GM21717 (cell line): ENCODE measurements around the gene GPNMB.

Source experiments
- ATAC-seq: cut with Tn5 transposase; IDR thresholded peaks from one replicate; pipeline ENCODE4 v1.9.1; 2021; ENCODE audit warnings: mild to moderate bottlenecking, moderate library complexity; ENCODE audit not compliant: unreplicated experiment

The GPNMB gene

DNA sequence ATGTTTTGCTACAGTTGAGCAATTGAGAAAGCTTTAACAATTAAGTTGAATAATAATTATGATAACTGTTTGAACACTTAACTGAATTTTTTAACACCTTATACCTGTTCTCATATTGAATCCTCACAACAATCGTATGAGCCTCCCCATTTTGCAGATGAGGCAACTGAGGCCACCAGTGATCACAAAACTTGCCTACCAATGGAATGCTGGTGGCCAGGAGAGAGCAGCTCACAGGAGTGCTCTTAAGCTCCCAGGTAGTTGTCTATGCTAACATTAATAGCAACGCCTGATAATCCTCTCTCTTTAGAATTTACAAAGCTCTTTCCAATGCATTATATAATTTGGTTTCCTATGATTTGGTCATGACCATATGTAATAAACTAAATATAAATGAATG lies 21.6 kb downstream of the GPNMB start:
- ATAC-seq = no peak

DNA sequence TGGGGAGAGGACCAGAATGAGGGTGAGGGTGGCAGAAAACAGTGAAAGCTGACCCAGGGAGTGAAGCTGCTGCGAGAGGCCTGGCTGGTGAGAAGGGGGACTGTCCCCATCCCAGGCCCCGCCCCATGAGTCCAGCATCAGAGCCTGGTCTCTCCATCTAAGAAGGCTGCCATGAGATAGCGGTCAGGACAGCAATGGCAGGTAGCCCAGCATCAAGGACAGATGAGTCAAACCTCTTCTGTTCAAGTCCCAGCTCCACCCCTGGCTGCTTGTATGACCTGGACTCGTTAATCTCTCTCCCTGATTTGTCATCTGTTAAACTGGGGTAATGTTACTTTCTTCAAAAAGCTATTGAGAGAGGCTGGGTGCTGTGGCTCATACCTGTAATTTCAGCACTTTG lies 22.2 kb downstream of the GPNMB start:
- ATAC-seq = no peak

DNA sequence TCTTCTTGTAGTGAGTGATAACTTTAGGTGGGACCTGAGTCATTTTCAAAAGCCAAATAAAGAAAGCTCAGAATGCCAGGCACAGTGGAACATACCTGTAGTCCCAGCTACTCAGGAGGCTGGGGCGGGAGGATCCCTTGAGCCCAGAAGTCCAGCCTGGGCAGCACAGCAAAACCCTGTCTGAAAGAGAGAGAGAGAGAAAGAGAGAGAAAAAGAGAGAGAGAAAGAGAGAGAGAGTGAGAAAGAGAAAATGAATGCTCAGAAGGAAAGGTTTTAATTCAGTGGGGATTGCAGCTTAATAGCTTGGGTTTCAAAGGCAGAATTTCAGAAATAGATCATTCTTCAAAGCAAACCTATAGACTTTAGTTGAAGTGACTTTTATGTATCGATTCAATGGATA lies 25.7 kb downstream of the GPNMB start:
- ATAC-seq = no peak

DNA sequence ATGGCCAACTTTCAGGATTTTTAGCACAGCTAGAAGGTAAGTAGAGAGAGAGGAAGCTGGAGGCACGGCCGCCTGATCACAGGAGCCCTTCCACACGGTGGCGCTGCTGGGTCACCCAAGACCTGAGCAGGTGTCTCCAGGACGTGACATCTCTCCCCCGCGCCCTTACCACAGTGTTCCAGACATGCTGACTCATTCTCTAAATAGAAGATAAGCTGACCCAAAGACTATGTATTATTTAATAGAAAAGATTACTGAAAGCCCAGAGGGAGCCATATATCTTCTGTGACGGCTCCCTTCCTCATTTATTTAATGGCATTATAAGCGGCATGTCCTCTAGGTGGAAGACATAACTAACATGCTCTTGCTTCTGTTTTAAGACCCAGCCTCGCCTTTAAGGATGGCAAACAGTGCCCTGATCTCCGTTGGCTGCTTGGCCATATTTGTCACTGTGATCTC lies 26.6 kb downstream of the GPNMB start:
- ATAC-seq = peak; percentile 97

DNA sequence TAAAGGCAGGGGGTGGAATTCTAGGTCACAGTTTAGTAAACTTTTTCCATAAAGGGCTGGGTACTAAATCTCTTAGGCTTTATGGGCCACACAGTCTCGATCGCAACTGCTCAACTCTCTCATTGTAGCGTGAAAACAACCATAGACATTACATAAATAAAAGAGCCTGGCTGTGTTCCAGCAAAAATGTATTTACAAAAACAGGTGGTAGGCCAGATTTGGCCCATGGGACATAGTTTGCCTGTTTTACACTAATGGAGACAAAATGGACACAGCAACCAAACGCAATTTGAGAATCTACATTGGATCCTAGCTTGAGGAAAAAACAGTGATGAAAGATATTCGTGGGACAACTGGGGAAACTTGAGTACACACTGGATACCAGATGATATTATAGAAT lies 29.3 kb downstream of the GPNMB start:
- no peak for ATAC-seq

DNA sequence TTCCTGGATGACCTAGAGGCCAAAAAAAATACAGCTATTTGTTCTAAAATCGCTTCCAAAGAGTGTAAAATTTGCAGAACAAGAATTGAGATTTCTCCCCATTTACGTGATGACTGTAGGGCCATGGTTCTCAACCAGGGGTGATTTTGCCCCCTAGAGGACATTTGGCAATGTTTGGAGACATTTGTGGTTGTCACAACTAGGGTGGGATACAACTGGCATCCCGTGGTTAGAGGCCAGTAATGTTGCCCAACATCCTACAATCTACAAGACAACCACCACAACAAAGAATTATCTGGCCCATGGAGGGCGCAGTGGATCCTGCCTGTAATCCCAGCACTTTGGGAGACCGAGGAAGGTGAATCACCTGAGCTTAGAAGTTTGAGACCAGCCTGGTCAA lies 29.8 kb downstream of the GPNMB start:
- no peak for ATAC-seq

DNA sequence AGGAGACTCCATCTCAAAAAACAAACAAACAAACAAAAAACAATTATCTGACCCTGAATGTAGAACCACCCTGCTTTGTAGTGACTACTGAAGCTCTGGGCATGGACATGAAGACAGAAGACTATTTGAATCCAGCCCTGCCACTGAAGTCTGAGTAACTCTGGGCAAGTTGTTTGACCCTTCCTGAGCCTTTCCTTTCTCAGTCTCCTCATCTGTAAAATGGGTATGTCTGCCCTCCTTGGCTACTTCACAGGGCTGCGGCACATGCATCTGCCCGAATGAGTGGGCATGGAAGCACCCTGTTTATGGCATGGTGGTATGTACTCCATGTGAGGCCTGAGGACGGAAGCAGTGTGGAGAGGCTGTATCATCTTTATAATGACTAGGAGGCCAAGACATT lies 30.4 kb downstream of the GPNMB start:
- no peak for ATAC-seq

DNA sequence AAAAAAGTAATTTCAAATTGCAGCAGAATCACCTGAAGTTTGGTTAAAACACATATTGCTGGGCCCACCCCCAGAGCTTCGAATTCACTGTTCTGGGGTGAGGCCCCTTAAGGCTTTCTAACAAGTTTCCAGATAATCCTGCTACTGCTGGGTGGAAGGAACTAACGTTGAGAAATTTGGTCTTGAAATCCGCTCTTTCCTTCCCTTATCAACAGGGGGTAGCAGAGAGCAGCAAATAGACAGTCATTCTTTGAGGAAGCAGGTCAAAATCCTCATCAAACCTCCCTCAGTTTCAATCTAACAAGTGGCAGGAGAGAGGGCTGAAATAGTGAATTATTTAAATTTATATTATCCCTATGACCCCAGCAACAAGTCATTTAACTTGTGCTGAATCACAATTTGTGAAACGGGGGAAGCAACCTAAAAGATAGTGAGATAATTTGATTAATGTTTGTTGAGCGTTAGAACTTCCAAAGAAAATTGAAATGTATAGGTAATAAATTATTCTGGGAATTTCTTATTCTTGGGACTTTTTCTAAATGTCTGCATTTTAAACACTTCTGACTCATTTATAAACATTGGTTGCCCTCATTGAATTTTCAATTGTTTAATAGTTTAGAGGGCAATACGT lies 30.9 kb downstream of the GPNMB start:
- ATAC-seq = no peak

DNA sequence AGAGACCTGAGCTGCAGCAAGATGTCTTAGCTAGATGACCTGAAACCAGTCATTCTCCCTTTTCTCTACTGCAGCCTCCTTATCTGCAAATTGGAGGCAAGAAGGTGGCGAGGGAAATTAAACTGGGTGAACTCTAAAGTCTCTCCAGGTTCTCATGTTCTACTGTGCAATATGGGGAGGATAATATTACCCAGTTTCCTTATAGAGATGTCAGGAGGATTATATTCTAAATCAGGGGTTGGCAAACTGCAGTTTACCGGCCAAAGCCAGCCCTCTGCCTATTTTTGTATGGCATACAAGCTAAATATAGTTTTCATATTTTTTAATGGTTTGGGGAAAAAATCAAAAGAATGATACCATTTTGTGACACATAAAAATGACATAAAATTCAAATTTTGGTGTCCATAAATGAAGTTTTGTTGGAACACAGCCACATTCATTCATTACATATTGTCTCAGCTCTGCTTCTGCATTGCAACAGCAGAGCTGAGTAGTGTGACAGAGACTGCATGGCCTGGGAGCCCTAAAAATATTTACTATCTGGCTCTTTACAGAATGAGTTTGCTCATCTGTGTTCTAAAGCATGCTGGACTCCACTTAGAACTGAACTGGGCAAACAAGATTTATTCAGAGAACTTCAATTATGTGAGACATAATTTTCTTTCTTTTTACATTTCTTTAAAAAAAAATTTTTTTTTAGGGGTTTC lies 33.4 kb downstream of the GPNMB start:
- no peak for ATAC-seq

DNA sequence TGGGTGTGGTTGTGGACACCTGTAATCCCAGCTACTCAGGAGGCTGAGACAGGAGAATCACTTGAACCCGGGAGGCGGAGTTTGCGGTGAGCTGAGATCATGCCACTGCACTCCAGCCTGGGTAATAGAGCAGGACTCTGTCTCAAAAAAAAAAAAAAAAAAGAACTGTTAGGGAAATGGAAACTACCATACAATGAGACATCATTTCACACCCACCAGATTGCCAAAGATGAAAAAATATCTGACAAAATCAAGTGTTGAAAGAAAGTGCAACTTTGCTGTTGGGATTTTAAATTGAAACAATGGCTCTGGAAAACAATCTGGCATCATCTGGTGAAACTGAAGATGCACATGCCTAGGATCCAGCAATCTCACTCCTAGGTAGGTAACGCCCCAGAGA lies 36.5 kb downstream of the GPNMB start:
- ATAC-seq = no peak

DNA sequence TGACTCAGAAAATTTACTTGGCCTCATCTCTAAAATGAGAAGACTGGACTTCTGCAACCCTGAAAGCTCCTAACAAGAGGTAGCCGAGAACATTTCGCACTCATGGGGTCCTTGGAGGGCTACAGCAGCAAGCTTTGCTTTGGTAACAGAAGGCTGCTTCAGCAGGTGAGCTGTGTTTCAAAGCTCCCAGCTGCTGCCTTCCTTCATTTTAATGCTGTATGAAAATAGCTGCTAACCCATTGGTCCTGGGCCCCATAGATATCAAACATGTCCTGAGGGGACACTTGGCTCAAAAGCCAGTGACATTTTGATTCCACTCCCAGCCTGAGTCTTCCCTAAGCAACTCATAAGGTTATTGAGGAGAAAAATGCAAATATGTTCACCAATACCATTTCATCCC lies 38.3 kb downstream of the GPNMB start:
- no peak for ATAC-seq

DNA sequence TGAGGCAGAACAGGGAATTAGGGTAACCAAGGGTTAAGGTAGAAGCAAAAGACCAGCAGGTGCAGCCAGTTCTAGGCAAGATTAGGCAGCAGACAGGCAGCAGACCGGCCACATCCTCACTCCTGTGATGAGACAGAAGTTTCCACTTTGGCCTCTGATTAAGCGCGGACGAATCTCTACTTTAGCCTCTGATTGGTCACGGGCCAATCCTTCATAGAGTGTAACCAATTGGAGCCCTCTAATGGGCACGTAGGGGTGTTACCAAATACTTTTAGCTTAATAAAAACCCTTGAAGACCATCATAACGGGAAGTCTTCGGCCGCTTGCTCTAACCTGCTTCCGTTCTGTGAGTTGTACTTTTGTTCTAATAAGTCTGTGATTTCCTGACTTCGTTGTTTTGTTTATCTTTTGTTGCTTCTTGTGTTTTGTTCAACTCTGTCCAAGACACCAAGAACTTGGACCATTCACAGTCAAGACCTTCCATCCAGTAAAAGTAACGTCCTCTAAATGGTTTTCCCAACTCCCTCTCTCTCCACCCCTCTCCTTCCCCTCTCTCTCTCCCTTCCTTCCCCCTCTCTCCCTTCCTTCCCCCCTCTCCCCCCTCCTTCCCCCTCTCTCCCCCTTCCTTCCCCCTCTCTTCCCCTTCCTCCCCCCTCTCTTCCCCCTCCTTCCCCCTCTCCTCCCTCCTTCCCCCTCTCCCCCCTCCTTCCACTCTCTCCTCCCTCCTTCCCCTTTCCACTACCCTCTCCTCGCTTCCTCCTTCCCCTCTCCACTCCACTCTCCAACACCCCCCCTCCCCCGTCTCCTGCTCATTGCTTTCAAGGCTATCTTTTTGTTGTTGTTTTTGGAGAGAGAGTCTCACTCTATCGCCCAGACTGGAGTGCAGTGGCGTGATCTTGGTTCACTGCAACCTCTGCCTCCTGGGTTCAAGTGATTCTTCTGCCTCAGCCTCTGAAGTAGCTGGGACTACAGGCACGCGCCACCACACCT lies 39.4 kb downstream of the GPNMB start:
- ATAC-seq = no peak

DNA sequence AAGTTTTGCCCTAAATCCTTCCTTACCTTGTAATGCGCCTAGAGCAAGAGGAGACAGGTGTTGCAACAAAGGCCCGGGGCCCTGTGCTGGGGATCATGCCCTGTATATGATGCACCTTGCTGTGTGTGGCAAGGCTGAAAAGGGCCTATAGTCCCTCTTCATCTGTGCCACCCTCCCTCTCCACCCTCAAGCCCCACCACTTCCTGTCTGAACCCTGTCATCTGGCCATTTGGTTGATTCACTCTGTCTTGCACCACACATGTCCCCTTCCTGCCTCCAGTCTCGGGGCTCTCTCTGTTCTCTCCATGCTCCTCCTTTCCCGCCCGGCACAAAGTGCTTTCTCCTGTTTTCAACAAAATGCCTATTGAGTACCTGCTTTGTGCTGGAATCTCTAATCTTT lies 41.0 kb downstream of the GPNMB start:
- no peak for ATAC-seq

DNA sequence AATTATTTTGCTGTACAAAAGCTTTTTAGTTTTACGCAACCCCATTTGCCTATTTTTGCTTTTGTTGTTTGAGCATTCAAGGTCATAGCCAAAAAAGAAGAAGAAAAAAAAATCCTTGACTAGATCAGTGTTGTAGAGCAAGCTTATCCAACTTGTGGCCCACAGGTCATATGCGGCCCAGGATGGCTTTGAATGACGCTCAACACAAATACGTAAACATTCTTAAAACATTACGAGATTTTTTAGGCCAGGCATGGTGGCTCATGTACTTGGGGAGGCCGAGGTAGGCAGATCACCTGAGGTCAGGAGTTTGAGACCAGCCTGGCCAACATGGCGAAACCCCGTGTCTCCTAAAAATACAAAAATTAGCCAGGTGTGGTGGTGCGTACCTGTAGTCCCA lies 44.4 kb downstream of the GPNMB start:
- no peak for ATAC-seq

DNA sequence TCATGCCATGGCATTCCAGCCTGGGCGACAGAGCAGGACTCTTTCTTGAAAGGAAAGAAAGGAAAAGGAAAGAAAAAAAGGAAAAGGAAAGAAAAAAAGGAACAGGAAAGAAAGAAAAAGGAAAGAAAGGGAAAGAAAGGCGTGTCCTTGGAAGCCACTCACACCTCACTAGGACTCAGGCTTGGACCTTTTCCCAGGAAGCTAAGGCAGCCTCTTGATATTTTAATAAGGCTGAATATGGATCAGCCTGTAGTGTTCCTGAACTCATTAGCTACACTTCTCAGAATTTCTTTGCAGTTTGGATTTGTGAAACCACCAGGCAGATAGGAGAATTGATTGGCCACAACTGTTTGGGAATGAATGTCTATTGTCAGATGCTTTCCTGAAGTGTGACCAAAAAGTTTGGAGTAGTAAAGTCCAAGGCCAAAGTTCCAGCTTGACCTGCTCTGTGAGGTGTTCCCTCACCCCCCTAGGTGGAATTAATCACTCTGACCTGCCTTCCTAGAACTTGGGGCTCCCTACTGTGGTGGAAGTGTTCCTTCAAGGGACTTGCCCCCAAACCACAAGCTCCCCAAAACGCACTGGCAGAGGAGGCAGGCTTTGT lies 45.5 kb downstream of the GPNMB start:
- ATAC-seq = no peak

DNA sequence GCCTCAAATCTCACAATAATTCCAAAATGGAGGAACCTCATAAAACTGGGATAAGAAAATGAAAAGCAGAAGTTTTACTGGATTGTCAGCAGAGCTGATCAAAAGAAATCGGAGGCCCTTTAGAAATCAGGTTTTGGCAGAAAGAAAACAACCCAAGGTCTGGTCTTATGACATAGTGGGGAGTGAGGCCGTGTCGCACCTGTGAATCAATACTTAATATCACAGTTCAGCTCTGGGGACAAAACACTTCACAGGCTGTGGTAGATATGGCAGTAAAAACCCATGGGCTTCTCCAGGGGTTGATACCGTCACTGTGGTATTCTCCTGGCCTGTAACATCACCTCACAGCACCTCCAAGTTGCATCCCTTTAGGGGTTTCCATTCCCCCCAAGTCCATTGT lies 46.0 kb downstream of the GPNMB start:
- no peak for ATAC-seq

DNA sequence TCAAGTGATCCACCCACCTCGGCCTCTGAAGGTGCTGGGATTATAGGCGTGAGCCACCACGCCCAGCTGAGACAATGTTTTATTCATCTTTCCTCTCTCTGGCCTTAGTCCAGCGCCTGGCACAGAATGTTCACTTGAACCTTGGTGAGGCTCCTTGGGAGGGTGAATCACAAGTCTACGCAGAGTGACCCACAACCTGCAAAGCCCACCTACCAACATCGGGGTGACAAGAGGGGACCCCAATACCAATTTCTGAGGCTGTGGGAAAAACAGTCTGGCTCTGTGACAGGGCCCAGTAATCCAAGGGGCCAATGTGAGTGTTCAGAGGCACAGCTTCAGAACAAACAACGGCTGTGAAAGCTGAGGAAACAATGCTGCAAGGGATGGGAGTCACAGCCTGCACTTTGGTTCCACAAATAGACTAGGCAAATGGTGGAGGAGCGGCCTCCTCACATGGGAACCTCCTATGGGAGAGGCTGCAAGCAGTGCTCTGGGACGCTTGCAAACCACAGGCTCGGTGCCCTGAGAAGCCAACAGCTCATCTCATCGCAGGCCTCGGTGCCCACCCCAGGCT lies 47.0 kb downstream of the GPNMB start:
- ATAC-seq = no peak

DNA sequence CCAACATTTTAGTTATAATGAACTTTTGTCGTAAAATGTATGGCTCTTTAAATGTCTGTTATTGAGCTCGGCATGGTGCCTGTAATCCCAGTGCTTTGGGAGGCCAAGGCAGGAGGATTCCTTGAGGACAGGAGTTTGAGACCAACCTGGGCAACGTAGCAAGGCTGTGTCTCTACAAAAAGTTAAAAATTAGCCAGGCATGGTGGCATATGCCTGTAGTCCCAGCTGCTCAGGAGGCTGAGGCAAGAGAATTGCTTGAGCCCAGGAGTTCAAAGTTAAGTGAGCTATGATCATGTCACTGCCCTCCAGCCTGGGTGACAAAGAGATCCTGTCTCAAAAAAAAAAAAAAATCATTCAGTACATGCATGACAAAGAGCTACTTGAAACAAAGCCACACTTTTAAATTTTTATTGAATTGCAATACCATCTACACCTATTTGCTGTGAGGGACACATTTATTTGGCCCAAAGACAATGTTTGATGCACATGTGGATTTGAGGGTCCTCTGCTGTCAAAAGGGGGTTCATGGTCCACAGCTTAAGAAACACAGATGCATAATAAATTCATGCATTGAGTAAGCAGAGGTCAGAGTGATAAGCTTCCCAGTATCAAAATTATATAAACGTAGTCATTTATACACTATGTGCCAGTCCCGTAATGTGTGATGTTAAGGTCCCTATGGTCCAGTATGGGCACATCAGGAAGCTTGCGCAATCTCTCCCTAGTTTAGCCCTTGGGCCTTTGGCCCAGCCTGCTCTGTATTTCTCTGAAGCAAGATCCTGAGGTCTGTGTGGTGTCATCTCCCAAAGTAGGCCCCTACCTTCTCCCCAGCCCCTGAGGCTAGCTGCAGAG lies 48.2 kb downstream of the GPNMB start:
- ATAC-seq = no peak

DNA sequence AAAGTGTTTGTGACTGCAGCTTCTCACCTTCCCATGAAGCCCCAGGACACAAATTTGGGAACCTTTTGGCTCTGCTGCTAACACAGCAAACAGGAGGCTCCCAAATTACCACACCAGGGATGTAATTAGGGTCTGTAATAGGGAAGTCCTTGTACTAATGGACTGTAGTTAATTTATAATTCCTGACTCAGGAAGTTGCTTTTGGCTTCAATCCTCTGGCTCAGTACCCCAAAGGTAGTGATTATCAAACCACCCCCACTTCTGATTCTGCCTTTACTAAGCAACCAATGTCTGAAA lies 48.8 kb downstream of the GPNMB start:
- ATAC-seq = no peak
